SU-DHL-6 (cell line): ENCODE measurements around the gene SLC25A1.

ENCODE experiments used
- EZH2phosphoT487 ChIP-seq: fragments of 200-600 bp; sonication (generic), shearing (Covaris generic); conservative IDR thresholded peaks from 2 replicates; pipeline ENCODE4 v1.6.1; 2018; ENCODE audit warnings: mild to moderate bottlenecking, antibody characterized with exemption, low read length, moderate library complexity, mixed read lengths
- TF ChIP-seq, protein P1 (sequence below): fragments of 200-600 bp; sonication (generic); IDR thresholded peaks from one replicate; pipeline ENCODE4 v1.5.1; 2017; ENCODE audit warnings: antibody characterized with exemption, mild to moderate bottlenecking, low read length, moderate library complexity; ENCODE audit not compliant: insufficient read depth, poor library complexity, severe bottlenecking

DNA sequence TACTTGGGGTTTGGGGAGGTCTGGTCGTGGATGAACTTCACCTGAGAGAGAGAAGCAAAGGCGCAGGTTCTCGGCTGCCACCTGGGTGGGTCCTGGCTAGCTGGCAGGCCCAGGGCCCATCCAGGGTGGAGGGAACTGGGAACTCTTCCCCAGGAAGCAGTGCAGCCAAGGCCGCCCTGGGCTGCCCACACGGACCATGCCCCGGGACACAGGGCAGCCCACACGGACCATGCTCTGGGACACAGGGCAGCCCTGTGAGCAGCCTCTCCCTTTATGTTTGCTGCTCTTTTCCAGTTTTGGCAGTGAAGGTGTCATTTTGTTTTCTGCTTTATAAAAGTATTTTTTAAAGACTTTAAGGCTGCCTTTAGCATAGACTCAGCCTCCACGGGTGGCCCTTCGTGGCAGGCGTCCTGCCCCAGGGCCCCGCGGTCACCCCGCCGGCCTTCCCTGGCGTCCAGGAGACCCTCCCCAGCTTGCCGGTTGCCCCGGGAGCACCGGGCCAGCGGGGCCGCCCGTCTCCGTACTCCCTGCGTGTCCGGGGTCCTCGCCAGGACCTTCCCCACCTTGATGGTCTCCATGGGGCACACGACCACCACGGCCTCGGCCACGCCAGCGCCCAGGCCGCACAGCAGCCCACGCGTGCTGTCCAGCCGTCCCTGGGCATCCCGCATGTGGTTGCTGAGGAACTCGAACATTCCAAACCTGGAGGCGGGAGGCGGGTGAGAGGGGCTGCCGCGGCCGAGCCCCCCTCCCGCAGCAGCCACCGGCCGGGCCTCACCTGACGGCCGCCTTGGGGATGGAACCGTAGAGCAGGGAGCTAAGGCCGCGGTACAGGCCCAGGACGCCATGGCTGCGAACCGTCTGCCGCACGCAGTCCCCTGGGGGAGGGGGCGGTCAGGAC lies 1.1 kb downstream of the SLC25A1 start:
- TF ChIP-seq, protein P1, sequence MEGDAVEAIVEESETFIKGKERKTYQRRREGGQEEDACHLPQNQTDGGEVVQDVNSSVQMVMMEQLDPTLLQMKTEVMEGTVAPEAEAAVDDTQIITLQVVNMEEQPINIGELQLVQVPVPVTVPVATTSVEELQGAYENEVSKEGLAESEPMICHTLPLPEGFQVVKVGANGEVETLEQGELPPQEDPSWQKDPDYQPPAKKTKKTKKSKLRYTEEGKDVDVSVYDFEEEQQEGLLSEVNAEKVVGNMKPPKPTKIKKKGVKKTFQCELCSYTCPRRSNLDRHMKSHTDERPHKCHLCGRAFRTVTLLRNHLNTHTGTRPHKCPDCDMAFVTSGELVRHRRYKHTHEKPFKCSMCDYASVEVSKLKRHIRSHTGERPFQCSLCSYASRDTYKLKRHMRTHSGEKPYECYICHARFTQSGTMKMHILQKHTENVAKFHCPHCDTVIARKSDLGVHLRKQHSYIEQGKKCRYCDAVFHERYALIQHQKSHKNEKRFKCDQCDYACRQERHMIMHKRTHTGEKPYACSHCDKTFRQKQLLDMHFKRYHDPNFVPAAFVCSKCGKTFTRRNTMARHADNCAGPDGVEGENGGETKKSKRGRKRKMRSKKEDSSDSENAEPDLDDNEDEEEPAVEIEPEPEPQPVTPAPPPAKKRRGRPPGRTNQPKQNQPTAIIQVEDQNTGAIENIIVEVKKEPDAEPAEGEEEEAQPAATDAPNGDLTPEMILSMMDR: no peak
- no peak for TF ChIP-seq EZH2phosphoT487
